ENCODE results near the gene BRCA1. TPM values are rescaled to one million over a fixed set of nuclear protein-coding genes. Genes with fewer than 3 reads are reported as not detected.

Gene BRCA1
- total RNA-seq, 1 donor from 2014 or later = 38.9 TPM

GRCh38 chr17:42999003-42999525 is 126.1 kb downstream of the BRCA1 start:
- H3K27ac Mint-ChIP-seq = peak overlapping the region; percentile 99
- peaks cover 16% of the 10 kb centered on the region for H3K4me1 Mint-ChIP-seq (ENCODE audit: unreplicated experiment)
- peak overlapping the region; percentile 99 for H3K4me3 Mint-ChIP-seq
- TF ChIP-seq CTCF (conservative IDR thresholded peaks at IDR 0.05) = no peak
- H3K9me3 Mint-ChIP-seq = no peaks in the 10 kb centered on the region
- DNase-seq (ENCODE audit: extremely low spot score, unreplicated experiment) = no peak
- no peaks in the 10 kb centered on the region for H3K27me3 Mint-ChIP-seq
- H3K36me3 Mint-ChIP-seq = peaks cover 13% of the 10 kb centered on the region

GRCh38 chr17:42997984-42998938 is 126.9 kb downstream of the BRCA1 start, which contains the start of gene RPL27:
TSS of gene RPL27 (plus strand) at chr17:42998419. CDS start at chr17:42998751, 332 bp downstream.
- peak; percentile 87 for TF ChIP-seq CTCF (conservative IDR thresholded peaks at IDR 0.05)
- peaks cover 16% of the 10 kb centered on the region for H3K4me1 Mint-ChIP-seq (ENCODE audit: unreplicated experiment)
- H3K36me3 Mint-ChIP-seq = peaks cover 13% of the 10 kb centered on the region
- no peaks in the 10 kb centered on the region for H3K27me3 Mint-ChIP-seq
- H3K27ac Mint-ChIP-seq = peak within 1 kb of the TSS; percentile 99
- peak within 1 kb of the TSS; percentile 99 for H3K4me3 Mint-ChIP-seq
- peak; percentile 95 for DNase-seq (ENCODE audit: extremely low spot score, unreplicated experiment)
- H3K9me3 Mint-ChIP-seq = no peaks in the 10 kb centered on the region

- no peak for TF ChIP-seq CTCF (conservative IDR thresholded peaks at IDR 0.05)
- no peaks in the 10 kb centered on the region for H3K9me3 Mint-ChIP-seq
- peaks cover 16% of the 10 kb centered on the region for H3K4me1 Mint-ChIP-seq (ENCODE audit: unreplicated experiment)
- H3K27me3 Mint-ChIP-seq = no peaks in the 10 kb centered on the region
- H3K27ac Mint-ChIP-seq = peak overlapping the region; percentile 99
- H3K36me3 Mint-ChIP-seq = peaks cover 13% of the 10 kb centered on the region
- peak overlapping the region; percentile 99 for H3K4me3 Mint-ChIP-seq
- no peak for DNase-seq (ENCODE audit: extremely low spot score, unreplicated experiment)
These were observed 127.7 kb downstream of the BRCA1 start for GRCh38 chr17:42997390-42997983.

Other genes with a start within 250 kb of the BRCA1 start
- gene G6PC1, start 224.6 kb downstream of the BRCA1 start, total RNA-seq (ENCODE audit: low replicate concordance) = 1.5 and 2.9 TPM in 2 replicates
- 37.0 and 60.0 TPM in 2 replicates for gene AARSD1, start 160.9 kb downstream of the BRCA1 start, total RNA-seq (ENCODE audit: low replicate concordance)
- gene PTGES3L, start 145.3 kb downstream of the BRCA1 start, total RNA-seq (ENCODE audit: low replicate concordance) = 1.0 and 1.5 TPM in 2 replicates
- 18.2 and 19.7 TPM in 2 replicates for gene RUNDC1, start 144.8 kb downstream of the BRCA1 start, total RNA-seq (ENCODE audit: low replicate concordance)
- 1,148 and 1,194 TPM in 2 replicates for gene RPL27, start 126.9 kb downstream of the BRCA1 start, total RNA-seq (ENCODE audit: low replicate concordance)
- gene IFI35, start 118.6 kb downstream of the BRCA1 start, total RNA-seq (ENCODE audit: low replicate concordance) = 6.6 and 8.8 TPM in 2 replicates
- gene VAT1, start 103.0 kb downstream of the BRCA1 start, total RNA-seq (ENCODE audit: low replicate concordance) = 167 and 274 TPM in 2 replicates
- gene RND2, start 100.1 kb downstream of the BRCA1 start, total RNA-seq (ENCODE audit: low replicate concordance) = 3.3 and 7.1 TPM in 2 replicates
- 60.8 and 65.9 TPM in 2 replicates for gene NBR1, start 45.9 kb upstream of the BRCA1 start, total RNA-seq (ENCODE audit: low replicate concordance)
- 4.4 TPM in 2 replicates for gene TMEM106A, start 86.5 kb upstream of the BRCA1 start, total RNA-seq (ENCODE audit: low replicate concordance)
- gene CCDC200, start 103.3 kb upstream of the BRCA1 start, total RNA-seq (ENCODE audit: low replicate concordance) = not detected in 2 replicates
- 3,940 and 6,478 TPM in 2 replicates for gene RNU2-1, start 108.6 kb upstream of the BRCA1 start, total RNA-seq (ENCODE audit: low replicate concordance)

Data from type B pancreatic cell (in vitro differentiated cells).